Measurements from ENCODE around the gene ROM1. TPM values are rescaled to one million over a fixed set of nuclear protein-coding genes. Genes with fewer than 3 reads are reported as not detected.

ROM1 gene
- total RNA-seq, 1 donor from 2014 or later: 2.1 TPM

DNA sequence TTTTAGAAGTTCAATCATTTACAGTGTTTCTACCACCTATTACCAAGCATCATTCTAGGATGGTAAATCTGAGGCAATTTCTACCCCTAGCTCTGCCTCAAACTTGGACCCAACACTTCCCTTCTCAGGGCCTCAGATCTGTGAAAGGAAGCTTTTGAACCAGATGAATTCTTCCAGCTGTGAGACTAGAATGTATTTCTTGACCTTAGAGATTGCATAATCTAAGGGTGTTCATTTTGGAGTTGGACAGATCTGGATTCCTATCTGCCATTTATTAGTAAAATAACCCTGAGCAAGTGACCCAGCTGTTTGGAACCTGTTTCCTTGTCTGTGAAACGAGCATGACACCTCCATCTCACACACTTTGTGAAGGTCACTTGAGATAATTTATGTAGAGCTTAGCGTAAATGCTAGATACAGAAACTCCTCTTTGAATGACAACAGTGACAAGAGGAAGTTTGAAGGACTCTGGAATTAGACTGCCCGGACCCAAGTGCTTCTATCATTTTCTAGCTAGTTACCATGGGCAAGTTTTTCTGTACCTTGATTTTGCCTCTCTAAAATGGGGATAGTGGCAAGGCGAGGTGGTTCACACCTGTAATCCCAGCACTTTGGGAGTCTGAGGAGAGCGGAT, 43.9 kb downstream of the ROM1 start:
- Mint-ChIP-seq H3K36me3 (ENCODE audit: low read depth, unreplicated experiment) (no peaks in the 10 kb centered on the region), H3K27ac (ENCODE audit: unreplicated experiment) (no peak overlapping the region), H3K4me3 (ENCODE audit: unreplicated experiment) (no peak overlapping the region), H3K4me1 (ENCODE audit: unreplicated experiment) (peaks cover 7% of the 10 kb centered on the region), H3K27me3 (ENCODE audit: unreplicated experiment) (peaks cover 8% of the 10 kb centered on the region), H3K9me3 (ENCODE audit: unreplicated experiment) (no peaks in the 10 kb centered on the region)
- TF ChIP-seq, protein P1, sequence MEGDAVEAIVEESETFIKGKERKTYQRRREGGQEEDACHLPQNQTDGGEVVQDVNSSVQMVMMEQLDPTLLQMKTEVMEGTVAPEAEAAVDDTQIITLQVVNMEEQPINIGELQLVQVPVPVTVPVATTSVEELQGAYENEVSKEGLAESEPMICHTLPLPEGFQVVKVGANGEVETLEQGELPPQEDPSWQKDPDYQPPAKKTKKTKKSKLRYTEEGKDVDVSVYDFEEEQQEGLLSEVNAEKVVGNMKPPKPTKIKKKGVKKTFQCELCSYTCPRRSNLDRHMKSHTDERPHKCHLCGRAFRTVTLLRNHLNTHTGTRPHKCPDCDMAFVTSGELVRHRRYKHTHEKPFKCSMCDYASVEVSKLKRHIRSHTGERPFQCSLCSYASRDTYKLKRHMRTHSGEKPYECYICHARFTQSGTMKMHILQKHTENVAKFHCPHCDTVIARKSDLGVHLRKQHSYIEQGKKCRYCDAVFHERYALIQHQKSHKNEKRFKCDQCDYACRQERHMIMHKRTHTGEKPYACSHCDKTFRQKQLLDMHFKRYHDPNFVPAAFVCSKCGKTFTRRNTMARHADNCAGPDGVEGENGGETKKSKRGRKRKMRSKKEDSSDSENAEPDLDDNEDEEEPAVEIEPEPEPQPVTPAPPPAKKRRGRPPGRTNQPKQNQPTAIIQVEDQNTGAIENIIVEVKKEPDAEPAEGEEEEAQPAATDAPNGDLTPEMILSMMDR (IDR thresholded peaks at IDR 0.05; ENCODE audit: unreplicated experiment): no peak
- no peak for DNase-seq (ENCODE audit: low spot score)

DNA sequence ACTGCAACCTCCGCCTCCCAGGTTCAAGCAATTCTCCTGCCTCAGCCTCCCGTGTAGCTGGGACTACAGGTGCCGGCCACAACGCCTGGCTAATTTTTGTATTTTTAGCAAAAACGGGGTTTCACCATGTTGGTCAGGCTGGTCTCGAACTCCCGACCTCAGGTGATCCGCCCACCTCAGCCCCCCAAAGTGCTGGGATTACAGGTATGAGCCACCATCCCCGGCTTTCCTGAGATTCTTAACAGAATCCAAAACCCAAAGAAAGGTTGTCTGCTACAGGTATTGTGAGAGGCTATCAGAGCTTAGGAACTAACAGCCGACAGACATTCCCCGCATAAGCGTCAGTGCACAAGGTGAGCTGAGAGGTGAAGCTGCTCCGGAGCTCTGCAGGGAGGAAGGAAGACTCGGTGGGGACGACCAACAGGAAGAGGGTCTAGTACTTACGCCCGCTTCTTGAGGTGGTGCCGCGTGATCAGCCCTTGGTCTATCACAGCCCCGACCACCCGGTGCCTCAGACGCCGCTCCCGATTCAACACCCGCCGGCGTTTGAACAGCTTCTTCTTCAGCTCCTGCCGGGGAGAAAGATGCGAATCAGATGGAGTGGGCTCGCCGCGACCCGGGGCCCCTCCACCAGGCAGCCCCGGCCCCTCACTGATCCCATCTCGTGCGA, 51.5 kb downstream of the ROM1 start:
- H3K4me3 Mint-ChIP-seq (ENCODE audit: unreplicated experiment): peak overlapping the region; percentile 97
- DNase-seq (ENCODE audit: low spot score): no peak
- H3K36me3 Mint-ChIP-seq (ENCODE audit: low read depth, unreplicated experiment): peaks cover 4% of the 10 kb centered on the region

More for the DNA sequence above, 51.5 kb downstream of the ROM1 start:
- Mint-ChIP-seq H3K27ac (ENCODE audit: unreplicated experiment) (peak overlapping the region; percentile 90), H3K4me1 (ENCODE audit: unreplicated experiment) (peaks cover 19% of the 10 kb centered on the region), H3K9me3 (ENCODE audit: unreplicated experiment) (no peaks in the 10 kb centered on the region), H3K27me3 (ENCODE audit: unreplicated experiment) (peaks cover 3% of the 10 kb centered on the region)
- TF ChIP-seq, protein P1 (IDR thresholded peaks at IDR 0.05; ENCODE audit: unreplicated experiment): no peak

Small RNAs within 50 kb of the gene (microRNA-seq; reads per million reads assigned to microRNA genes)
- gene MIR6747 (ENCODE audit: unreplicated experiment): 2.6 reads per million, percentile 35 among the genes with 10 or more reads in this experiment

Other genes starting within 250 kb of the ROM1 start
- 0.72 TPM for gene SCGB1A1, start 194.2 kb upstream of the ROM1 start, total RNA-seq (ENCODE audit: unreplicated experiment)
- 136 TPM for gene AHNAK, start 66.5 kb upstream of the ROM1 start, total RNA-seq (ENCODE audit: unreplicated experiment)
- gene EEF1G, start 39.4 kb upstream of the ROM1 start, total RNA-seq (ENCODE audit: unreplicated experiment): 1,951 TPM
- gene TUT1, start 21.7 kb upstream of the ROM1 start, total RNA-seq (ENCODE audit: unreplicated experiment): 21.2 TPM
- 157 TPM for gene MTA2, start 11.4 kb upstream of the ROM1 start, total RNA-seq (ENCODE audit: unreplicated experiment)
- gene EML3, start 482 bp upstream of the ROM1 start, total RNA-seq (ENCODE audit: unreplicated experiment): 98.6 TPM
- gene B3GAT3, start 8.7 kb downstream of the ROM1 start, total RNA-seq (ENCODE audit: unreplicated experiment): 32.8 TPM
- gene GANAB, start 33.4 kb downstream of the ROM1 start, total RNA-seq (ENCODE audit: unreplicated experiment): 383 TPM
- 24.8 TPM for gene INTS5, start 40.0 kb downstream of the ROM1 start, total RNA-seq (ENCODE audit: unreplicated experiment)
- gene C11orf98, start 52.0 kb downstream of the ROM1 start, total RNA-seq (ENCODE audit: unreplicated experiment): 60.1 TPM
- 8.7 TPM for gene CSKMT, start 52.1 kb downstream of the ROM1 start, total RNA-seq (ENCODE audit: unreplicated experiment)
- 4.7 TPM for gene UQCC3, start 58.4 kb downstream of the ROM1 start, total RNA-seq (ENCODE audit: unreplicated experiment)
- 11.2 TPM for gene LBHD1, start 59.0 kb downstream of the ROM1 start, total RNA-seq (ENCODE audit: unreplicated experiment)
- 137 TPM for gene UBXN1, start 65.8 kb downstream of the ROM1 start, total RNA-seq (ENCODE audit: unreplicated experiment)
- gene LRRN4CL, start 76.3 kb downstream of the ROM1 start, total RNA-seq (ENCODE audit: unreplicated experiment): 0.44 TPM
- 53.6 TPM for gene BSCL2, start 94.2 kb downstream of the ROM1 start, total RNA-seq (ENCODE audit: unreplicated experiment)
- gene GNG3, start 94.4 kb downstream of the ROM1 start, total RNA-seq (ENCODE audit: unreplicated experiment): 1.1 TPM
- gene HNRNPUL2, start 114.2 kb downstream of the ROM1 start, total RNA-seq (ENCODE audit: unreplicated experiment): 43.6 TPM
- gene TTC9C, start 115.2 kb downstream of the ROM1 start, total RNA-seq (ENCODE audit: unreplicated experiment): 38.1 TPM
- gene ZBTB3, start 140.9 kb downstream of the ROM1 start, total RNA-seq (ENCODE audit: unreplicated experiment): 12.7 TPM
- gene POLR2G, start 148.3 kb downstream of the ROM1 start, total RNA-seq (ENCODE audit: unreplicated experiment): 93.6 TPM
- gene TAF6L, start 158.1 kb downstream of the ROM1 start, total RNA-seq (ENCODE audit: unreplicated experiment): 31.0 TPM
- 26.7 TPM for gene TMEM179B, start 174.1 kb downstream of the ROM1 start, total RNA-seq (ENCODE audit: unreplicated experiment)
- 13.9 TPM for gene TMEM223, start 178.7 kb downstream of the ROM1 start, total RNA-seq (ENCODE audit: unreplicated experiment)
- 50.8 TPM for gene NXF1, start 192.2 kb downstream of the ROM1 start, total RNA-seq (ENCODE audit: unreplicated experiment)
- gene STX5, start 218.8 kb downstream of the ROM1 start, total RNA-seq (ENCODE audit: unreplicated experiment): 37.9 TPM
- not detected for gene TEX54, start 219.6 kb downstream of the ROM1 start, total RNA-seq (ENCODE audit: unreplicated experiment)
- gene WDR74, start 226.3 kb downstream of the ROM1 start, total RNA-seq (ENCODE audit: unreplicated experiment): 42.2 TPM